ENCODE measurements around the gene ATG9B.
A peak's percentile ranks its signal among the peaks of the same experiment; 100 is the strongest.
"Not testable (repeated sequence)": the region's sequence is repeated elsewhere in the genome, so short reads cannot be mapped to it uniquely, and the experiment has no call there.

ATG9B gene

DNA sequence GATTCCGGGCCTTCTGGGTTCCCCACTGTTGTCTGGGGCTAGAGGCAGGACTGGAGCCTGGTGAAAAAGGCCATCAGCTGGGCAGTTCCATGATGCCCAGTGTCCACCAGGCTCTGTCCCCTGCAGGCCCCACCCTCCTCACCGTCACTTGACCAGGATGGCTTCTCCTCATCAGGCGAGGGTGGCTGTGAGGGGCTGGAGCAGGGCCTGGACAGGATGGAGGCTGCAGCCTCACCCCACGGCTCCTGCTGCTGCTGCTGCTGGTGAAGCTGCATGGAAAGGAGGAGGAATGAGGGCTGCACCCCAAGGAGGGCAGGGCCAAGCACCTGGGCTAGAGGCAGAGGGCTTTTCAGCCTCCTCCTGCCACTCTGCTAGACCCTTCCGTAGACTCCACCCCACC lies 8.3 kb downstream of the ATG9B start:
- DNase-seq, result no peak

GRCh38 chr7:151014950-151015349 lies 9.3 kb downstream of the ATG9B start:
- DNase-seq, result no peak

DNA sequence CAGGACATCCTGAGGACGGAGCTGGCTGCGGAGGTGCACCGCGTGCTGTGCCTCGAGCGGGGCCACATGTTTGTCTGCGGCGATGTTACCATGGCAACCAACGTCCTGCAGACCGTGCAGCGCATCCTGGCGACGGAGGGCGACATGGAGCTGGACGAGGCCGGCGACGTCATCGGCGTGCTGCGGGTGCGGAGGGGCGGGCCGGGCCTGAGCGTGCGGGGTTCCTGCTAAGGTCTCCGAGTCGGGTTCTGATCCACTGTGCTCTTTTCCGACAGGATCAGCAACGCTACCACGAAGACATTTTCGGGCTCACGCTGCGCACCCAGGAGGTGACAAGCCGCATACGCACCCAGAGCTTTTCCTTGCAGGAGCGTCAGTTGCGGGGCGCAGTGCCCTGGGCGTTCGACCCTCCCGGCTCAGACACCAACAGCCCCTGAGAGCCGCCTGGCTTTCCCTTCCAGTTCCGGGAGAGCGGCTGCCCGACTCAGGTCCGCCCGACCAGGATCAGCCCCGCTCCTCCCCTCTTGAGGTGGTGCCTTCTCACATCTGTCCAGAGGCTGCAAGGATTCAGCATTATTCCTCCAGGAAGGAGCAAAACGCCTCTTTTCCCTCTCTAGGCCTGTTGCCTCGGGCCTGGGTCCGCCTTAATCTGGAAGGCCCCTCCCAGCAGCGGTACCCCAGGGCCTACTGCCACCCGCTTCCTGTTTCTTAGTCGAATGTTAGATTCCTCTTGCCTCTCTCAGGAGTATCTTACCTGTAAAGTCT lies 10.4 kb downstream of the ATG9B start:
- no peak for DNase-seq

DNA sequence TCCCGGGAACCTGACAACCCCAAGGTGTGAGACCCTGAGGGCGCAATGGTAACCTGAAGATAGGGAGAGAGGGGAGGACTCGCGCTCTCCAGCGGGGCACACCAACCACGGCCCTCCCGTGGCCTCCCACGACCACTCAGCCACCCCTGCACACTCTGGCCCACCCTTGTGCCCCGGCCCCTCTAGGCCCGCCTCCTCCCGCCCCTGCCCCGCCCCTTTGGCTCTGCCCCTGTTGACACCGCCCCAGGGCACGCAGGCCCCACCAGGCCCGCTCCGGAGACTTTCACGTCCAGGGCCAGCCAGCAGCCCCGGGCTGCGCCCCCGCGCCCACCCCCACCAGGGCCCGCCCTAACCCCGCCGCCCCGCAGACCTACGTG lies 10.9 kb downstream of the ATG9B start:
- no peak for DNase-seq

- DNase-seq, result no peak
Observed at GRCh38 chr7:151012911-151013347, 11.4 kb downstream of the ATG9B start.

DNA sequence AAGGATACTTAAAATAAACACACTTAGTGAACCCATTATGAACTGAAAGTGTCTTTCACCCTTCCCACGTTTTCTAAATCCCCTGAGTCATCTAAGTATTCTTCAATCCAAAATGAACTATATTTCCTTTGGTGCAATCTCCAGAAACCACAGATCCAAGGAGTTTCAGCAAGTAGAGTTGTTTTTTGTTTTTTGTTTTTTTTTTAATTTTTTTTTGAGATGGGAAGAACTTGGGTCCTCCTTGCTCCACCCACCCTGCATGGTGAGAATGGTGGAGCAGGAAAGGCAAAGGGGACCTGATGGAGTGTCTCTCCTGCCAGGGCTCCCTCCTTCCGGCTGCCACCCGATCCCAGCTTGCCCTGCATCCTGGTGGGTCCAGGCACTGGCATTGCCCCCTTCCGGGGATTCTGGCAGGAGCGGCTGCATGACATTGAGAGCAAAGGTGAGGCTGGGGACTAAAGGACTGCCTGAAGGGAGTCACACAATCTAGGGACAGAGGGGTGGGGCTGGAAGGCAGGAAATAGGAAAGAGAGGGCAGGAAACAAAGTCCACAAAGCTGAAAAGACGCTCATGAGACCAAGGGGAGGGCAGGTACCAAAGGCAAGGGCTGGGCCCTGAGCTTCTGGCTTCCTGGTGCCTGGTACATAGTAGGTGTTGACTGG lies 12.1 kb downstream of the ATG9B start:
- no peak for DNase-seq

DNA sequence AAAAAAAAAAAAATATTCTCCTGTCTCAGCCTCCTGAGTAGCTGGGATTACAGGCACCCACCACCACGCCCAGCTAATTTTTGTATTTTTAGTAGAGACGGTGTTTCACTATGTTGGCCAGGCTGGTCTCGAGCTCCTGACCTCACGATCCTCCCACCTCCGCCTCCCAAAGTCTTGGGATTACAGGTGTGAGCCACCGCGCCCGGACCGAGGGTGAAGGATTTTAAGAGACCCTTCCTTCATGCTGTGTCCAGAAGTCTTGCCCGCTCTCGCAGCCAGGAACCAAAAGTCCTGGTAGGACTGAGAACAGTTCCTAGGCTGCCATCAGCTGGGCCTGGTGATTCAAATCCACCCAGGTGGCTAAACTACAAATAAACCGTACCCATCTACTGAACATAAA lies 12.7 kb downstream of the ATG9B start:
- not testable (repeated sequence) for DNase-seq

- DNase-seq, result no peak
Observed at GRCh38 chr7:151011097-151011409, 13.2 kb downstream of the ATG9B start.

DNA sequence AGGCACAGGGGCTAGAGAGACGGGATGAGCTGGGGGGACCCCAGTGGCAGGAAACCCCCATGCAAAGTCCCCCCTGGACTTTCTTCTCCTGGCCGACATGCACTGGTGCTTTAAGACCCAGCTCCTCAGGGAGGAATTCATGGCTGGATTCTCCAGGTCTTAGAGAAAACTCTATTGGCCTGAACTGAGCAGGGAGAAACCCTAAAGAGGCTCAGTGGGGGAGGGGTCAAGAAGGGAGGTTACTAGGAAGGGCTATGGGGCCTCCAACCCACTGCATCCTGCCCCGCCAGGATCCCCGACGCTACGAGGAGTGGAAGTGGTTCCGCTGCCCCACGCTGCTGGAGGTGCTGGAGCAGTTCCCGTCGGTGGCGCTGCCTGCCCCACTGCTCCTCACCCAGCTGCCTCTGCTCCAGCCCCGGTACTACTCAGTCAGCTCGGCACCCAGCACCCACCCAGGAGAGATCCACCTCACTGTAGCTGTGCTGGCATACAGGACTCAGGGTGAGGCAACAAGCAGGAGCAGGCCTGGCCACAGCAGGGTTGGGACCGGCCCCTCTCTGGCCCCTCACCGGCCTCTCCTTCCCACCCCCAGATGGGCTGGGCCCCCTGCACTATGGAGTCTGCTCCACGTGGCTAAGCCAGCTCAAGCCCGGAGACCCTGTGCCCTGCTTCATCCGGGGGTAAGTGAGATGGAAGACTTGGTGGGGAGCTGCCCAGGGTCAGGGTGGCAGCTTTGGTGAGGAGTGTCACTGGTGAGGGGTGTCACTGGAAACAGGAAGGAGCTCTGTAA lies 13.8 kb downstream of the ATG9B start:
- no peak for DNase-seq

DNA sequence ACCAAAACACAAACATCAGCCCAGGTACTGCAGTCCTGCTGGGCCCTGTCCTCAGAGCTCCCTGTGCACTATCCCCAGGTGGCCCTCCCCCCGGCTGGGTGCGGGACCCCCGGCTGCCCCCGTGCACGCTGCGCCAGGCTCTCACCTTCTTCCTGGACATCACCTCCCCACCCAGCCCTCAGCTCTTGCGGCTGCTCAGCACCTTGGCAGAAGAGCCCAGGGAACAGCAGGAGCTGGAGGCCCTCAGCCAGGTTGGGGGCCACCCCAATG lies 14.3 kb downstream of the ATG9B start:
- DNase-seq, result no peak

GRCh38 chr7:151009327-151010036 lies 14.8 kb downstream of the ATG9B start:
- no peak for DNase-seq

GRCh38 chr7:151008511-151009323 lies 15.6 kb downstream of the ATG9B start:
- DNase-seq, result no peak

DNA sequence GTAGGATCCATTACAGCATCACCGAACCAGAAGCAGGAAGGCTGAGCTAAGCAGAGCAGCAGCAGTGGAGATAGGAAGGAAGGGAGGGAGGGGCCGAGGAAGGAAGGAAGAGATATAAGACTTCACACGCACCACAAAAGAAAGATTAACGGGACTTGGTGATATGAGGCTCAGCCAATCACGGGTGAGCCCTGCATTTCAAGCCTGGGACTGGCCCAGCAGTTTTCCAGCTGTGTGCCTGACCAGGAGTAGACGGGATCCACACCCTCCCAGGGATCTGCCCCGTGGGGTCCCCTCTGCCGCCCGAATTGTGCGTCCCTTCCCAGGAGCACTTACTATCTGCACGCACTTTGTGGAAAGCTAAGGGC lies 16.2 kb downstream of the ATG9B start:
- no peak for DNase-seq

DNA sequence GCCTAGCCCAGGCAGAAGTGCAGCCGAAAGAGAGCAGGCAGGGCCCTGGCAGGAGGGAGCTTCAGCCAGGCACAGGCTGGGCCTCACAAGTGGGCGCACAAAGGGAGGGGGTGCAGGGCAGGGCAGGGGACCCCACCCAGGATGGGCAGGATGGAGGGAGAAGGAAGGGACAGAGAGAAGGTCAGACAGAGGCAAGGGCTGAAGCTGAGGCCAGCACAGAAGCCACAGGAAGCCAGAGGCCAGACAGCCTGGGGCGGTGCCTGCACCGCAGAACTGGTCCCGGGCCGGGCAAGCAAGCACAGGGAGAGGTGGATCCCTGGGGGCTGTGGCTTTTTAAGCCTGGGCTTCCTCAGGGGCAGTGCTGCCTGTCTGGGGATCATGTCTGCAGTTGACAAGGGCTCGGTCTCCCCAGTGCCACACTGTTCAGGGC lies 16.8 kb downstream of the ATG9B start:
- no peak for DNase-seq

DNA sequence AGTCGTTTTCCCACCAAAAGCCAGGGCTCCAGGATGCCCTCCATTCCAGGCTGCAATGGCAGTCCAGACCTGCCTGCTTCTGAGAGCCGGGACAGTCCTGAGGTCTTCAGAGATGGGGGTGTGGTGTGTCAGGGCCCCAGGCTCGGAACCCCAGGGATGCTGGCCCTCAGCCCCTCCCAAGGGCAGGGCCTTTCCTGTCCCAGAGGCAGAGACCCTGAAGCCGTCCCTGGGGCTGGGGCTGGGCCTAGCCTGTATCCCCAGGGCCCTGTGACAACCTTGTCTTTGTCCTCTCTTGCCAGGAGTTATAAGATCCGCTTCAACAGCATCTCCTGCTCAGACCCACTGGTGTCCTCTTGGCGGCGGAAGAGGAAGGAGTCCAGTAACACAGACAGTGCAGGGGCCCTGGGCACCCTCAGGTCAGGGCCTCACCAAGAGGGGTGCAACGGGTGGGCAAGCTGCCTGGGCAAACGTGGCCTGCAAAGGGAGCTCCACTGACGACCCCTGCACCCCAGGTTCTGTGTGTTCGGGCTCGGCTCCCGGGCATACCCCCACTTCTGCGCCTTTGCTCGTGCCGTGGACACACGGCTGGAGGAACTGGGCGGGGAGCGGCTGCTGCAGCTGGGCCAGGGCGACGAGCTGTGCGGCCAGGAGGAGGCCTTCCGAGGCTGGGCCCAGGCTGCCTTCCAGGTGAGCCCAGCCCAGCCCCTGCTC lies 17.5 kb downstream of the ATG9B start:
- no peak for DNase-seq

DNA sequence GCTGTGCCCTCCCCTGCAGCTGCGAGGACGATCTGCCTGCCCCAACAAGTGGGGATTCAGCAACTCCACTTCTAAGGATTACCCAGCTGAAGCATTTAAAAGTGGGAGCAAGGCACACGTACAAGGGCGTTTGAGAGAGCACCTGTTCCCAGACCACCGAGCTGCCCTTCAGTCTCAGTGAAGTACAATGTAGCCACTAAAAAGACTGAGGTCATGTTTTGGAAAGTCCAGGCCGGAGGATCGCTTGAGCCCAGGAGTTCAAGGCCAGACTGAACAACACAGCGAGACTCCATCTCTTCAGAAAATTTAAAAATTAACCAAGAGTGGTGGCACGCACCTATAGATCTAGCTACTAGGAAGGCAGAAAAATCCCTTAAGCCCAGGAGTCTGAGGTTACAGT lies 18.7 kb downstream of the ATG9B start:
- no peak for DNase-seq

DNA sequence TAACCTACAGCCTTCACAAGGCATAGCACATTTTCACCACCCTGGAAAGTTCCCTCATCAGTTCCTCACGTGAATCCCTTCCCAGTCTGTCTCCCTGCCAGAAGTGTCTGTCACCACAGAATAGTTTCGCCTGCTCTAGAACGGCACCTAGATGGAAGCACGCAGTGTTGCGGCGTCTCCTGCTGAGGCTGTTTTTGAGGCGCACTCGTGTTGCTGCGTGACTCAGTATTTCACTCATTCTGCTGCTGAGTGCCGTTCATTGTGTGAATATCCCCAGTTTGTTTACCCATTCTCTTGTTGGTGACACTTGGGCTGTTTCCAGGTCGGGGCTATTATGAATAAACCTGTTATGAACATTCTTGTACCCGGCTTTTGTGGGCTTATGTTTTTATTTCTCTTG lies 20.7 kb downstream of the ATG9B start:
- DNase-seq, result peak; percentile 18

- DNase-seq, result no peak
Observed at GRCh38 chr7:151001546-151001945, 22.7 kb downstream of the ATG9B start.

DNA sequence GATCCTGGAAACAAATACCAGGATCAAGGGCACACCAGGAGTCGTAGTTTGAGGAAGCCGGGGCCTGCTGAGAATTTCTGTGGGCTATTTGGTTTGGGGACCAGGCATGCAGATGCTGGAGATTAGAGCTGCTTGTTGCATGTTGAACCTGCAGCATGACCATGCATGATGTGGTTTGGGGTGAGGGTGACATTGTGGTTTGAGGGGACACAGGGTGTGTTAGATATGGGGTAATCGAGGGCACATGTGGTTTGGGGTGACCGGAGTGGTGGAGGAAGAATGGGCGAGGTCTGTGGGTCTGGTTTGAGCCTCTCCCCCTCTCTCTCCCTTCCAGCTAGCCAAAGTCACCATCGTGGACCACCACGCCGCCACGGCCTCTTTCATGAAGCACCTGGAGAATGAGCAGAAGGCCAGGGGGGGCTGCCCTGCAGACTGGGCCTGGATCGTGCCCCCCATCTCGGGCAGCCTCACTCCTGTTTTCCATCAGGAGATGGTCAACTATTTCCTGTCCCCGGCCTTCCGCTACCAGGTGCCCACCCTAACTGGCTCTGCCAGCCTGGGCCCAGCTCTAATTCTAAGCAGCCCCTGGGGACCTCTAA lies 23.3 kb downstream of the ATG9B start:
- DNase-seq, result no peak

DNA sequence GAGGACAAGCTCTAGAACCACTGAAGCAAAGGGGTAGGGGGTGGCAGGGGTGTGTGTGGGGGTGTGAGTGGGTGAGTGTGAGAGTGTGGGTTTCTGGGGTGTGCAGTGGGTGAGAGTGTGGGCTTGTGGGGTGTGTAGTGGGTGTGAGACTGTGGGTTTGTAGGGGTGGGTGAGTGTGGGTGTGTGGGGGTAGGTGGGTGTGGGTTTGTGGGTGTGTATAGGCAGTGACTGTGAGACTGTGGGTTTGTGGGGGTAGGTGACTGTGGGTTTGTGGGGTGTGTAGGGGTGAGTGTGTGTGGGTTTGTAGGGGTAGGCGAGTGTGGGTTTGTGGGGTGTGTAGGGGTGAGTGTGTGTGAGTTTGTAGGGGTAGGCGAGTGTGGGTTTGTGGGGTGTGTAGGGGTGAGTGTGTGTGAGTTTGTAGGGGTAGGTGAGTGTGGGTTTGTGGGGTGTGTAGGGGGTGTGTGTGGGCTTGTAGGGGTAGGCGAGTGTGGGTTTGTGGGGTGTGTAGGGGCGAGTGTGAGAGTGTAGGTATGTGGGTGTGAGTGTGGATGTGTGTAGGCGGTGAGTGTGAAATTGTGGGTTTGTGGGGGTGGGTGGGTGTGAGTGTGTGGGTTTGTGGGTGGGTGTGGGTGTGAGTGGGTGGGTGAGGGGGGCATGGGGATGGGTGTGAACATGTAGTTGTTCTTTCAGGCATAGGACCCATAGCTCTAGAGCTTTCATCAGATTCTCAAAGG lies 24.6 kb downstream of the ATG9B start:
- DNase-seq, result no peak

- DNase-seq, result no peak
Observed at GRCh38 chr7:150999001-150999400, 25.3 kb downstream of the ATG9B start.
